ENCODE data around the gene ARL2.

Gene ARL2

DNA sequence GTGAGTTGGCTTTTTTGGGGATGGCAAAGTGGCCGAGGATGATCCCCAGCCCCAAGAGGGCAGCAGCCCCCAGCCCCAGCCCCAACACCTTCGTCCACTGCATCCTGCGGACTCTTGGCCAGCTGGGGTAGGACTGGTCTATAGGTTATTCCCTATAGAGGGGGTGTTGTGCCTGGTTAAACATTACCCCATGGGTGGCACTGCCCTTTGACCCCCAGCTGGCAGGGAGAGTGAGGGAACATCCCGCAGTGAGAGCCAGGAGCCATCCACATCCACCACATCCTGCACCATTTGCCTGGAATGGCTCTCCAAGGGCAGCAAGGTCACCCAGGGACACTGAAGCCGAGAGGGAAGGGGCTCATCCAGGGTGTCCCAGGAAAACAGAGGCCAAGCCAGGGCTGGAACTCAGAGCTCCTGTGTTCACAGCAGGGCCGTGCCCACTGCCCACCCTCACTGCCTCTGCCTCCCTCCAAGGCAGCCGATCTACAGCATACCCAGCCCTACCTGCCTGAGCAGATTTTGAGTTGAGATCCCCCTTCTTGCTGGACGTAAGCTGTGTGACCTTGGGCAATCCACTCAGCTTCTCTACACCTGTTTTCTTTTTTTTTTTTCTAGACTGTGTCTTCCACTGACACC, 44.6 kb downstream of the ARL2 start, which contains the start of gene NAALADL1:
Gene NAALADL1, minus strand, starts transcription at position 135 of the 636 bp plus-strand sequence. Its CDS starts 32 bp downstream, at position 103.
- Histone ChIP-seq H3K27ac (ENCODE audit: insufficient read depth, low read length, poor library complexity, severe bottlenecking) (no peak within 1 kb of the TSS), H3K36me3 (ENCODE audit: control insufficient read depth, insufficient read depth, low read length) (no peaks in the 10 kb centered on the region), H3K4me1 (ENCODE audit: control insufficient read depth, insufficient read depth, low read length, poor library complexity, severe bottlenecking) (peaks cover 12% of the 10 kb centered on the region), H3K27me3 (replicated peaks; ENCODE audit: control insufficient read depth, insufficient read depth, low read length, poor library complexity, severe bottlenecking) (no peaks in the 10 kb centered on the region), H3K9me3 (ENCODE audit: control insufficient read depth, low read length) (no peaks in the 10 kb centered on the region), H3K4me3 (ENCODE audit: insufficient read depth, low read depth, low read length, poor library complexity, severe bottlenecking) (no peak within 1 kb of the TSS)
- DNase-seq: no peak

DNA sequence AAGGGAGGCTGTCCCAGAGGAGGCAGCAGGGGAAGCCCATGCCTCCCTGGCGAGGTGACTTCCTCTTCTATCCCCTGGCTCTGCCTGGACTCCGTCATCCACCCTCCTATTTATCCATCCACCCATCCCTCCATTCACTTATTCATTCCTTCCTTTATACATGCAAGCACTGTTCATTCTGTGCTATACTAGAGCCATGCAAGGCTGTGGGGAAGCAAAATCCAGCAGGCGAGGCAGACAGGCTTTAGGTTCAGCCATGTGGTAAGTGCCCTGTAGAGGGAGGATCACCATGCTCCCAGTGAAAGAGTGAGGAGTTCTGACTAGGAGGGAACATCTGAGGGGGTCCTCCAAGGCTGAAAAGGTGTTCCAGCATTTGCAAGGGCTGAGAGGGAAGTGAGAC, 45.6 kb downstream of the ARL2 start:
- no peak for DNase-seq
- H3K4me3 ChIP-seq (ENCODE audit: insufficient read depth, low read depth, low read length, poor library complexity, severe bottlenecking): no peak overlapping the region
- H3K4me1 ChIP-seq (ENCODE audit: control insufficient read depth, insufficient read depth, low read length, poor library complexity, severe bottlenecking): peaks cover 2% of the 10 kb centered on the region
- no peaks in the 10 kb centered on the region for H3K36me3 ChIP-seq (ENCODE audit: control insufficient read depth, insufficient read depth, low read length)
- H3K27me3 ChIP-seq (replicated peaks; ENCODE audit: control insufficient read depth, insufficient read depth, low read length, poor library complexity, severe bottlenecking): no peaks in the 10 kb centered on the region
- no peak overlapping the region for H3K27ac ChIP-seq (ENCODE audit: insufficient read depth, low read length, poor library complexity, severe bottlenecking)
- H3K9me3 ChIP-seq (ENCODE audit: control insufficient read depth, low read length): no peaks in the 10 kb centered on the region

DNA sequence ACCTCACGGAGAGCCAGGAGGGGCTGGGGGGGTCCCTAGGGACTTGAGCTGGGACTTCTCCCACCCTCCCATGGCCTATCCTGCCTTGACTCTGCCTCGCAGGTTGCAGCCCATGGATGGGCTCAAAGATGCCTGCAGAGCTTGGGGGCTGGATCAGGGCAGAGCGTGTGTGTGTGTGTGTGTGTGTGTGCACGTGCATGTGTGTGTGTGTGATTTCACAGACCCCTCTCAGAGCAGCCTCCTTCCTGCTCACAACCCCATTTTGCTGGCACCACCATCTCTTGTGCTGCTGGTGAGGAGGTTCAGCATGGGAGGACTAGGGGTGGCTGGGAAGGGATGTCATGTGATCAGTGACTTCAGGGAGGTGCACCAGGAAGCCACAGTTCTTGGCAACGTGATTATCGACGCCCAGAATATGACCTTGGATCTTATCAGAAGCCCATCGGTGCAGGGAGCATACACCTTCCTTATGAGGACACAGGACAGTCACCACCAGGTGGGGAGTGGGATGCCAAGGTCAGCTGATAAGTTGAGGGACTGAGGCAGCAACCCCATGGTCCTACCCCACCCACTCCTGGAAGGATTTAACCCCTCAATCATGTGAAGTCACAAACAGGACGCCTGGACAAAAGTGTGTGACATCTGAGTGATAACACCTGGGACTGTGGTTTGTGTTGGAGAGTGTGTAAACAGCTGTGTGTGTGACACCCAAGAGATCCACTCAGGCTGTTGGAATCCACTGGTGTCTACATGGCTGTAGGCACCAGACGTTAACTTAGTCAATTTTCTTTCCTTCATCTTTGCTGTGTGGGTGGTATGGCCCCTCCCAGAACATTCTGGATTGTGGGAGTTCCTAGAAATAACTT, 46.2 kb downstream of the ARL2 start:
- H3K36me3 ChIP-seq (ENCODE audit: control insufficient read depth, insufficient read depth, low read length): no peaks in the 10 kb centered on the region
- no peak overlapping the region for H3K4me3 ChIP-seq (ENCODE audit: insufficient read depth, low read depth, low read length, poor library complexity, severe bottlenecking)
- H3K27me3 ChIP-seq (replicated peaks; ENCODE audit: control insufficient read depth, insufficient read depth, low read length, poor library complexity, severe bottlenecking): no peaks in the 10 kb centered on the region
- H3K9me3 ChIP-seq (ENCODE audit: control insufficient read depth, low read length): no peaks in the 10 kb centered on the region
- H3K4me1 ChIP-seq (ENCODE audit: control insufficient read depth, insufficient read depth, low read length, poor library complexity, severe bottlenecking): peaks cover 2% of the 10 kb centered on the region
- no peak overlapping the region for H3K27ac ChIP-seq (ENCODE audit: insufficient read depth, low read length, poor library complexity, severe bottlenecking)
- DNase-seq: no peak

DNA sequence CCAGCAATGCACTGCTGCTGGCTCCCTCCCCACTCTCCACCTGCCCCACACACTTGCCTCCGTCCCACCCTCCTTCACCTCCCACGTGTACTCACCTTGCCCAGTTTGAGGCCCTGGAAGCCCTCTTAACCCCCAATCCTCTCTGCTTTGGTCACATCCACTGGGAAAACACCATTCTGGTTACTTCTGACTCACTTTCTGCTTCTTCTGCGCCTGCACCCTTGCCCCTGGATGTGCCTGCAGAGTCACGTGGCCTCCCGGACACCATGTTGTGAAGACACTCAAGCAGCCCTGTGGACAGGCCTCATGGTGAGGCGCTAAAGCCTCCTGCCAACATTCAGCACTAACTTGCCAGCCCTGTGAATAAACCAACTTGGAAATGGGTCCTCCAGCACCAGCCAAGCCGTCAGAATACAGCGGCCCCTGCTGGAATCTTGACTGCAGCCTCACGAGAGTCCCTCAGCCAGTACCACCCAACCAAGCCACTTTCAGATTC, 47.0 kb downstream of the ARL2 start:
- no peak for DNase-seq
- Histone ChIP-seq H3K9me3 (ENCODE audit: control insufficient read depth, low read length) (no peaks in the 10 kb centered on the region), H3K4me3 (ENCODE audit: insufficient read depth, low read depth, low read length, poor library complexity, severe bottlenecking) (no peak overlapping the region), H3K4me1 (ENCODE audit: control insufficient read depth, insufficient read depth, low read length, poor library complexity, severe bottlenecking) (peaks cover 2% of the 10 kb centered on the region), H3K27ac (ENCODE audit: insufficient read depth, low read length, poor library complexity, severe bottlenecking) (no peak overlapping the region), H3K27me3 (replicated peaks; ENCODE audit: control insufficient read depth, insufficient read depth, low read length, poor library complexity, severe bottlenecking) (no peaks in the 10 kb centered on the region), H3K36me3 (ENCODE audit: control insufficient read depth, insufficient read depth, low read length) (no peaks in the 10 kb centered on the region)

DNA sequence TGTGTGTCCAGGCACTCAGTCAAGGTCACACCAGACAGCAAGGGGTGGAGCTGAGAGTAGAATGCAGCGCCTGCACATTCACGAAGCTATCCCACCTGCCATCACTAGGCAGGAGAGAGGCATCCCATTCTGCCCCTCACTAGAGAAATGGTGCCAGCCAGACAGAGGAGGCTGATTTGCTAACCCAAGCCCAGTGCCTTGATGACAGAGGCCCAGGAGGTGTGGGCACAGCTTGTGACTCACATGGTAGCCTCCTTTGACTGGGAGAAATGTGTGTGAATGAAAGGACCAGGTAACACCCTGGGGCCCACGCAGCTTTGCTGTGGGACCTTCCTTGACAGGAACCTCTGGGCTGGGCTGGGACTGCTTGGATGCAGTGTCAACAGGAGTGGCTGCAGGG, 49.6 kb downstream of the ARL2 start:
- DNase-seq: no peak
- Histone ChIP-seq H3K9me3 (ENCODE audit: control insufficient read depth, low read length) (no peaks in the 10 kb centered on the region), H3K36me3 (ENCODE audit: control insufficient read depth, insufficient read depth, low read length) (no peaks in the 10 kb centered on the region), H3K27me3 (replicated peaks; ENCODE audit: control insufficient read depth, insufficient read depth, low read length, poor library complexity, severe bottlenecking) (no peaks in the 10 kb centered on the region), H3K4me3 (ENCODE audit: insufficient read depth, low read depth, low read length, poor library complexity, severe bottlenecking) (no peak overlapping the region), H3K27ac (ENCODE audit: insufficient read depth, low read length, poor library complexity, severe bottlenecking) (no peak overlapping the region), H3K4me1 (ENCODE audit: control insufficient read depth, insufficient read depth, low read length, poor library complexity, severe bottlenecking) (peaks cover 2% of the 10 kb centered on the region)

DNA sequence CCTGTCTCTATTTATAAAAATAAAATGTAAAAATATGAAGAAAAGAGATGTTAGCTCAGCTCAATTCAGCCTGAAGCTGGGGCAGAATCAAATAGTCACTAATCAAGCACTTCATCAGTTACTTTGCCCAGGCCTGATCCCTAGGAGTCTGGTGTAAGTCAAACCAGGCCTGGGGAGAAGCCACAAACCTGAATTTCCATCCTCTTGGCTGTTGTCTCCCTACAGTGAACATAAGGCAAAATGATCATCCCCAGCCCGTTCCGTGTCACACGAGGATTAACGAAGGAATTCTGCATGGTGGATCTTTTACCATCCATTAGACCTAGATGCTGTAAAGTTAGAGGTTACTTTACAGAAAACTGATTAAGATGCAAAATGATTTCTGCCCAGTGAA, 50.9 kb downstream of the ARL2 start:
- H3K9me3 ChIP-seq (ENCODE audit: control insufficient read depth, low read length): no peaks in the 10 kb centered on the region
- H3K4me3 ChIP-seq (ENCODE audit: insufficient read depth, low read depth, low read length, poor library complexity, severe bottlenecking): no peak overlapping the region
- peaks cover 2% of the 10 kb centered on the region for H3K4me1 ChIP-seq (ENCODE audit: control insufficient read depth, insufficient read depth, low read length, poor library complexity, severe bottlenecking)
- no peak overlapping the region for H3K27ac ChIP-seq (ENCODE audit: insufficient read depth, low read length, poor library complexity, severe bottlenecking)
- no peaks in the 10 kb centered on the region for H3K36me3 ChIP-seq (ENCODE audit: control insufficient read depth, insufficient read depth, low read length)
- no peak for DNase-seq
- H3K27me3 ChIP-seq (replicated peaks; ENCODE audit: control insufficient read depth, insufficient read depth, low read length, poor library complexity, severe bottlenecking): no peaks in the 10 kb centered on the region

DNA sequence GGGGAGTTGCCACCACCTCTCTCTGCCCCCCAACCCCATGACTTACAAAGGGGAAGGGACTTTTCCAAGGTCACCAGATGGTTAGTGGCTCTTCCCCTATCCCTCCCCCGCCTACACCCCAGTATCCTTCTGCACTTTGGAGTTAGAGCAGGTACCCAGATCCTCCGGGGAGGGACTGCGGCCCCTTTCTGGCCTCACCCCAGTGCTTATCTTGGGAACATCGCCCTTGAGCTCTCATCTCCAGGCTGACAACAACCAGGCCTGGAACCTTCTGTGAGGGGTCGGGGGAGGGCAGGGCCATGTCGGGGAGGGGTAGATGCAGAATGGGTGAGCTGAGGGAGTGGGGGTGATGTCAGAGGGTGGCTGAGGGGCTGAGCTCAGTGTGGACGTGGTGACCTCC, 51.9 kb downstream of the ARL2 start:
- DNase-seq: no peak
- no peak overlapping the region for H3K27ac ChIP-seq (ENCODE audit: insufficient read depth, low read length, poor library complexity, severe bottlenecking)
- no peaks in the 10 kb centered on the region for H3K36me3 ChIP-seq (ENCODE audit: control insufficient read depth, insufficient read depth, low read length)
- no peaks in the 10 kb centered on the region for H3K9me3 ChIP-seq (ENCODE audit: control insufficient read depth, low read length)
- H3K4me3 ChIP-seq (ENCODE audit: insufficient read depth, low read depth, low read length, poor library complexity, severe bottlenecking): no peak overlapping the region
- no peaks in the 10 kb centered on the region for H3K27me3 ChIP-seq (replicated peaks; ENCODE audit: control insufficient read depth, insufficient read depth, low read length, poor library complexity, severe bottlenecking)
- no peaks in the 10 kb centered on the region for H3K4me1 ChIP-seq (ENCODE audit: control insufficient read depth, insufficient read depth, low read length, poor library complexity, severe bottlenecking)

DNA sequence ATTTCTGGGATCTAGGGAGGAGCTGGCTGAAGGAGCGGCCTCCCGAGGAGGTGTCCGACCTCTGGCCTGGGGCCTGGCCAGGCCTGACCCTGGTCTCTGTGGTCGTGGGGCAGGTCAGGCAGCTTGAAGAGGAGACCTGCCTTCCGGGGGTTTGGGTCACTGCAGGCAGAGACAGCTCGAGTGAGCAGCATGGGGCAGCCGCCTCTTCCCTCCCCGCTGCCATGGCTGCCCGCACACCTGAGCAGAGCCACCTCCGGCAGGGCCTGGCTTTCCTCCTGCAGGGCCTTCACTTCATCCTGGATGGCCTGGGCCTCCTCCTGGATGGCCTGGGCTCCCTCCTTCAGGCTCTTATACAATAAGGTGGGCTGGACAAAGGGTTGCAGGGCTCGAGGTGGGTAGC, 52.4 kb downstream of the ARL2 start:
- Histone ChIP-seq H3K9me3 (ENCODE audit: control insufficient read depth, low read length) (no peaks in the 10 kb centered on the region), H3K36me3 (ENCODE audit: control insufficient read depth, insufficient read depth, low read length) (no peaks in the 10 kb centered on the region), H3K4me1 (ENCODE audit: control insufficient read depth, insufficient read depth, low read length, poor library complexity, severe bottlenecking) (no peaks in the 10 kb centered on the region), H3K27ac (ENCODE audit: insufficient read depth, low read length, poor library complexity, severe bottlenecking) (no peak overlapping the region), H3K4me3 (ENCODE audit: insufficient read depth, low read depth, low read length, poor library complexity, severe bottlenecking) (no peak overlapping the region), H3K27me3 (replicated peaks; ENCODE audit: control insufficient read depth, insufficient read depth, low read length, poor library complexity, severe bottlenecking) (no peaks in the 10 kb centered on the region)
- DNase-seq: no peak

DNA sequence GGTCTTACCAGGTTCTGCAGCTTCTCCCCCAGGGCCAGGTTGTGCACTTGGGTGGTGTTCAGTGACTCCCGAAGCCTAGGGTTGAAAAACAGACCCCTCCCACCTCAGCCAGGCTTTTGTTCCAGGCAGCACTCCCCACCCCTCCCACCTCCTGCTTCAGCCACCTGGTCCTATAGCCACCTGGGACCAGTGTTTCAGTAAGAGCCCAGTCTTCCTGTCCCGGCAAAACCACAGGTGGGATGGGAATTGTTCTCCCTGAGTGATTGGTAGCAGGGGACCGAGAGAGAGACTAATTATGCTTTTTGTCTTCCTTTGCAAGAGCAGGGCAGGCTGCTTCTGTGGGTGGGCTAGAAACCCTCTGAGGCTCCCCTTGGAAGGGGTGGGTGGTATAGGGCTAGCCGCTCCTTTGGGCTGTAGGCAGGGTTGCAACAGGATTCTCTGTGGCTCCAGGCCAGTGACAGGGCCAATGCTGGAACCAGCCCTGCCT, 52.9 kb downstream of the ARL2 start:
- no peak overlapping the region for H3K27ac ChIP-seq (ENCODE audit: insufficient read depth, low read length, poor library complexity, severe bottlenecking)
- no peaks in the 10 kb centered on the region for H3K36me3 ChIP-seq (ENCODE audit: control insufficient read depth, insufficient read depth, low read length)
- no peaks in the 10 kb centered on the region for H3K4me1 ChIP-seq (ENCODE audit: control insufficient read depth, insufficient read depth, low read length, poor library complexity, severe bottlenecking)
- no peak for DNase-seq
- H3K4me3 ChIP-seq (ENCODE audit: insufficient read depth, low read depth, low read length, poor library complexity, severe bottlenecking): no peak overlapping the region
- H3K9me3 ChIP-seq (ENCODE audit: control insufficient read depth, low read length): no peaks in the 10 kb centered on the region
- no peaks in the 10 kb centered on the region for H3K27me3 ChIP-seq (replicated peaks; ENCODE audit: control insufficient read depth, insufficient read depth, low read length, poor library complexity, severe bottlenecking)

DNA sequence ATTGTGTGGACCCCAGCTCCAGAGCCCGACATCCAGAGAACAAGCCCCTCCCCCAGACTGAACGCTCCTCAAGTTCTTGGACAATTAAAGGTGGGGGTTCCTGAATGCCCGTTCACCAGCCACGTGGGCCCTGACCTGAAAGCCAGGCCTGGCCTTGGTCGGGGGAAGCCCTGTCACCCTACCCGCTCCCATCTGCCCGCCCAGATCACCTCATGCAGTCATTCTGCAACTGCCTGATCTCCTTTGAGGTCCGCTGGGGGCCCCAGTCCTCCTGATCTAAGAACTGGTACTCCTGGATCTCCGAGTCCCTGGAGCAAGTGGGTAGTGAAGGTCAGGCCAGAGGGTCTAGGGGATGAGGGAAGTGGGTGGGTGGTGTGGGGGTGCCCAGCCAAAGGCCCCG, 53.5 kb downstream of the ARL2 start:
- H3K27me3 ChIP-seq (replicated peaks; ENCODE audit: control insufficient read depth, insufficient read depth, low read length, poor library complexity, severe bottlenecking): no peaks in the 10 kb centered on the region
- H3K9me3 ChIP-seq (ENCODE audit: control insufficient read depth, low read length): no peaks in the 10 kb centered on the region
- H3K4me3 ChIP-seq (ENCODE audit: insufficient read depth, low read depth, low read length, poor library complexity, severe bottlenecking): no peak overlapping the region
- no peaks in the 10 kb centered on the region for H3K4me1 ChIP-seq (ENCODE audit: control insufficient read depth, insufficient read depth, low read length, poor library complexity, severe bottlenecking)
- no peaks in the 10 kb centered on the region for H3K36me3 ChIP-seq (ENCODE audit: control insufficient read depth, insufficient read depth, low read length)
- H3K27ac ChIP-seq (ENCODE audit: insufficient read depth, low read length, poor library complexity, severe bottlenecking): no peak overlapping the region
- no peak for DNase-seq

Data from effector memory CD4-positive, alpha-beta T cell (primary cell).